COR-L47 (cell line): ENCODE data around the gene TENM4.

Experiments
- DNase-seq: peaks from one replicate; lab custom pipeline; 2025; lab: John Stamatoyannopoulos, UW

The TENM4 gene

DNA sequence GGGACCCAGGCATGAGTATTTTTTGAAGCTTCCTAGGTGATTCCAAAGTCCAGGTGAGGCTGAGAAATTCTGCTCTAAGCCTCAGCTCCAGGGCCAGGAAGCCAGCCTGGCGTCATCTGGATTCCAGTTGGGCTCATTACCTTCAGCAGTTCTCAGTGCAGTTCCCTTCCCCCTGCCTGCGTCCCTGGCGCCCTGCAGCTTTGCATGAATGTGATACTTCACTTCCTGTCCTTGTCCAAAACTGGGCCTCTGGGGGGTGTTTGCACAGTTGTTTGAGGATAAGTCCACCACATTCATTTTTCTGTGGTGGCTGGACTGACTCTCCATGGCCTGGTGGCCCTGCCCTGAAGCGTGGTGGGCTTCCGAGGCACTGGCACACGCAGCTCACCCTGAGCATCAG, 98.1 kb downstream of the TENM4 start:
- peak; percentile 34 for DNase-seq

DNA sequence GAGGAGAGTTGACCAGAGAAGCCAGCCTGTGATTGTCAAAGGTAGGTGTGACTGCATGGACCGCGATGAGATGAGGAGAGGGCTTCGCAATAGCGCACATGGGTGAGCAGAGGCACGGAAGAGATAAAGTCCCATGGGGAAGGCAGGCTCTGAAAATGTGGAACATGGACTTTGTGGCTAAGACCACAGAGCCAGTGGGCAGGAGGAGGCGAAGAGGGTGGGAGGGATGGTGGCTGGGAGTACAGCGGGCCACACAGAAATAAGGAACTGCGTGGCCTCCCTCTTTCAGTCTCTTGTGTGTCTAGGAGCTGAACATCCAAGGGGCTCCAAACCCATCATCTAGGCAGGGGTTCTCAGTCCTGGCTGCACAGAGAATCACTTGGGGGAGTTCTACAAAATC, 98.6 kb downstream of the TENM4 start:
- DNase-seq: no peak

DNA sequence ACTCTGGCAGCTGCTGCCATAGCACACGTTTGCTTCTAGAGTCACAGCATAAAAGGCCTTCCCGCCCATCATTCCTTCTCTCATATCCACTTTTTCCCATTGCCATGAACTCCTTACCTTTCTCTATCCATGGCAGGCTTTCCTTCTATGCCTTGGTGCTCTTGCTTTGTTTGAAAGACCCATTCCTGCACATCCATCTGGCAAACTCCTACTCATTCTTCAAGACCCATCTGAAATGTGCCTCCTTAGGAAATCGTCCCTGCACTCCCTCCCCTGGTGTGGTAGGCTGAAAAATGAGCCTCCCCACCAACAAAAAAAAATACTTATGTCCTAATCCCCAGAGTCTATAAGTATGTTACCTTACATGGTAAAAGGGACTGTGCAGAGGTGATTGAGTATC, 100.3 kb downstream of the TENM4 start:
- DNase-seq: no peak

DNA sequence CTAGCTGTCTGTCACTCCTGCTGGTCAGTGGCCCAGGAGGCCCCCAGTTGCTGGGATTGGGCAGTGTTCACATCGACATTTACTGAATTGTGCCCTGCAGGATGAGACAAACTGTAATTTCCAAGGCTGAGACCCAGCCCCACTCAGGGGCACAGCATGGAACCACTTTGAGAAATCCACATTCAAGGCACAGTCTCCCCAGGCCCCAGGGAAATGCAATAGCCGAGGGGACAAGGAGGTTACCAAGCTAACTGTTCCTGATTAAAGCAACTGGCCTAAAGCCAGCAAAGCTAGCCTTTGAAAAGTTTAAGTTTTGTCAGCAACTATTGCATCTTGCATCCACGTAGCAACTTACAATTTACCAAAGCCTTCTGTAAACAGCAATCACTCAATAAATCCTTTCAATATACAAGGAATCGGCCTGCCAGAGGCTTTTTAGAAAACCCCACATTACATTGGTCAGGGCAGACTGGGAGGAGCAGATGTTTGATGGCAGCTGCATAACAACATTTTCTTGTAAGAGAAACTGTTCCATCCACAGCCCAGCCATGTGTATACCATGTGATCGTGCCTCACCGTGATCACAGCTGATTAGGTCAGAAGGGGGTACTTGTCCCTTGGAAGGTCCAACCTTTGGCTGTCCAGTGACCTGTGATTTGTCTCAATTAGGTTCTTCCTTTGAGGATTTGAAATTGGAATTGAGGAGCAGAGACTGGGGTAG, 103.9 kb downstream of the TENM4 start:
- DNase-seq: no peak

DNA sequence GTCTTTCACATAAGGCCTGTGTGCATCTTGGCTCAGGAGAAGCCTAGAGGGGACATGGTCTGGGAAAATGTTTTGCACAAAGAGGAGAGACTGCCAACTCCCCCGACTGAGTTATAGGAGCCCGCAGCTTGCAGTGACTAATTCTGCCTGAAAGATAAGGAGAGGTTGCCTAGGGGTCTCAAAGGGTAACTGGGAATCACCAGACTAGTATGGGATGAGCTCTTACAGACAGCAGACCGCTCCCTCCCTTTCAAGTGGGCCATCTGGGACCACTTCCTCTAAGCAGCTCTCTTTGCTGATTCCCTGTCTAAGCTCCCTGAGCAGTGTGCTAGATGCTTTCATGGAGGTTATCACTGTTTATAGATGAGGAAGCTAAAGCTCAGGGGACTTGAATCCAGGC, 105.1 kb downstream of the TENM4 start:
- DNase-seq: no peak

DNA sequence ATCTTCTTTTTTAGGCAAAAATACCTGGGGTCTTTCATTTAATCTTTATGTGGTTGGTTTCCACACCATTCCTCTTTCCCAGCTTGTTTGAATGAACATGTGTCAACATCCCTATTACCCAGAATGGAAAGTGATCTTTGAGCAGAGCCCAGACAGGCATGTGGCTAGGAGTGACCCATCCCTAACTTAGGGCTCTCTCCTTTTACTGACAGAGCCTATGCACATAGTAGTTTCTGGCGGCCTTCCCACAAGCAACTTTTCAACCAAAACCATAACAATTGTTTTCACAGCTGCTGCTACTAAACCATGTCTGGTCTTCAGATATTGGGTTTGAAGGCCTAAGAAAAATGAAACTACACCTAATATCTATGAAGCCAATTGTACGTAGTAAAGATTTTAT, 107.5 kb downstream of the TENM4 start:
- DNase-seq: no peak

DNA sequence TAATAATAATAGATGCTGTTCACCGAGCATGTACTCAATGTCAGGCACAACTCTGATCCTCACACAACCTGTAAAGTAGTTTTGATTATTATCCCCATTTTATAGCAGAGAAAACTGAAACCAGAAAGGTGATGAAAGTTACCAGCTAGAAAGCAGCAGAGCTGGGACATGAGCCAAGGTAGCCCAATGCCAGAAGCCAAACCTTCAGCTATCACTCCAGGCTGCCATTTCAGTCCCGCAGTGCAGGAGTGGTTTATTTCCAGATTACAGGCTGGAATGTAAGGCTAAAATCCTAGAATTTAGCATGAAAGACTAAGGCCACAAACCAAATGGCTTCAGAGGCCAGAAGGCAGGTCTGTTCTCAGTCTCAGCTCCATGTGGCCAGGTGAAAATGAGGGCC, 108.8 kb downstream of the TENM4 start:
- DNase-seq: no peak

DNA sequence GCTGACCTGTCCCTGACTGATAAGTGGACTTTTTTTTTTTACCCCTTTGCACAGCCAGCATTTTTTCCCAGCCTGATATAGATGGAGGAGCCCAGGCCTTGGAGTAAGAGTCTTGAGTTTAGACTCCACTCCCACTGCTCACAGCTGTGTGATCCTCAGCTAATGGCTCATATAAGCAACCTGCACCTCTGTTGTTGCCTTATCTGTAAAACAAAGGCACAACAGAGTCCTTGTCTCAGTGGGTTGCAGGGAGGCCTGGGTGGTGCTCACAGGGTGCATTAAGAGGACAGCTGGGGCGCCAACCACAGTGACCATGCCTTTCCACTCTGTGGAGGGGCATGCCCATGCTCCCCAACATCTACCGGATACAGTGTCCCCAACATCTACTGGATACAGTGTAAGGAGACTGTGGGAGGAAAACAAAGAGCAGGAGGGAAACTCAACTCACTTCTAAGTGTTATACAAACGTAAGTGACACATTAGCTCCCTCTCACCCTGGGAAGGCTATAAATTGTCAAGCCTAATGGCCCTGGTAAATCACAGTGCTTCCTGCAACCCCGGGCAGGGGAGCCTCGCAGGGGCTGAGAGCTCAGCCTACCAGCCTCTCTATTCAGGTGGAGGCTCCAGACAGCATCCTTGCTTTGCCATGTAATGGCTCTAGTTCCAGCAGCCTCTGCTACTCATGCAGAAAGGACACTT, 109.5 kb downstream of the TENM4 start:
- no peak for DNase-seq

DNA sequence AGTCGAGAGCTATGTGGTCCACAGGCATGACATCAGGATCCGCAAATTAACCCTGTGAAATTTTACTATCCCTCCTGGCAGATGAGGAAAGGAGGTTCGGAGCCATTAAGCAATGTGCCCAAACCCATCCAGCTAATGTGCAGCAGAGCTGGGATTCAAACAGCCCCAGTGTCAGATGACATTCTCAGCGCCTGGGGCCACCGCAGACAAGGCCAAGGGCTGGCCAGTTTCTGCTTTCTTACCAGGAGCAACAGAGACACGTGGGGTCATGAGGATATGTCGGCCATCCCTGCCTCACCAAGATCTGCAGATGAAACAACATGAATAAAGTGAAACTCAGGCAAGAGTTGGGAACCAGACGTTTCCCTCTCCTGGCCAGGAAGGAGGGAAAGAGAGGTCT, 110.2 kb downstream of the TENM4 start:
- DNase-seq: no peak

DNA sequence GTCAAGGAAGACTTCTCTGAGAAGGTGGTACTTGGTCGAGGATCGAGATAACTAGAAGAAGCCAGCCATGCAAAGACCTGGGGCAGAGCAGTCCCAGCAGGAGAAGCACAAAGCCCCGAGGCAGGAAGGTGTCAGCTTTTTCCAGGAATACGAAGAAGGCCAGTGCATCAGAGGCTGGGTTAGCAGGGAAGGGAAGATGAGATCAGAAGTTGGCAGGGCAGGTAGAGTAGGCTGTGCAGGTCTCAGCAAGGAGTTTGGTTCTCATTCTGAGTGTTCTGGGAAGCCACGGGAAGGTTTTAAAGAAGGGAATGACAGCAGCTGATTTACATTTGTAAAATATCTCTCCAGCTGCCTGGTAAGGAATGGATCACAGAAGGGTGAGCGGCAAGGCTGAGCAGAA, 111.3 kb downstream of the TENM4 start:
- no peak for DNase-seq

DNA sequence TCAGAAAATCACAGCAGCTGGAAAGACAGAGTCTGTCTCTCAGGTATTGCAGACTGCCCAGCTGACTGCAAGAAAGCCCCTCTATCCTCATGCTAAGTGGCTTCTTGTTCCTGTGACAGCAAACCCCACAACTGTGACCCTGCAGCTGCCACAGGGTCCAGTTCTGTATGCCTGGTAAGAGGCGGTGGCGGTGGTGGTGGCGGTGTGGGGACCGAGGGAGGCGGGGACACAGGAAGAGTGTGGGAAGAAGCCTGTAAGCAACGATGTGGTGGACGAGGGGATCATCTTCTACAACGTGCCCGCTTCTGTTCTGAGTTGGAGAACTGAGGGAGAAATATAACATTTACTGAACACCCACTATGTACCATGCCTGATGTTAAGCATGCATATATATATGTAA, 112.4 kb downstream of the TENM4 start:
- no peak for DNase-seq

DNA sequence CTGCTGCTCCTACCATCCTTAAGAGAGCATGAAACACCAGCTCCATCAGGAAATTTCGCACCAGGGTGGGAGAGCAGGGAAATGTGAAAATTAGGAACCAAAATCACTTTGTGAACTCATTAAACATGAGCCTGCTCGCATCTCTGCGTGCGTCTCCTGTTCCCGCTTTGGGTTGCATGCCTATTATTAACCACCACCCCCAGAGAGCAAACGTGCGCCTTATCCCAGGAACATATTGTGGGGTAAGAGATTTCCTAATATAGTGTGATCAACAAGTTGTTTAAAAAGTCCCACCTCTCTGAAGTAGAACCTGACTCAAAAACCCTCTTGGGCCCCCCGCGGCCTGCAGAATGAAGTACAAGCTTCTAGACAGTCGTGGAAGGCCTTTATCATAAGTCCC, 115.0 kb downstream of the TENM4 start:
- DNase-seq: no peak

DNA sequence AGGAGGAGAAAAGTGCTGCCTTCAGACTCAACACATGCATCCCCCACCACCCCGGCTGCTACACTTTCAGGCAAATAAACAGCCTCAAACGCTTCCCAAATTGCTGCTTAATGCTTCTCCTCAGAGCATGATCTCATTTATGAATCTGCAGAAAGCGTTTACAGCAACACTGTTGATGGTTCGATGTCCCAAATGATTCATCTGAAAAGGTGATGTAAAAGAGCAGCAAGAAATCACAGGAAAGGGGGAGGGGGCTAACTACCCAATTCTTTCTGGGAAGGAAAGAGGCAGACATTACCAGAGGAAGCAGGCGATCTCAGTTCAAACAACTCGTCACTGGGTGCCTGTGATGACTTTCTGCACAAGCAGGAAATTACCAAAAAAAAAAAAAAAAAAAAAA, 119.6 kb downstream of the TENM4 start:
- no peak for DNase-seq

DNA sequence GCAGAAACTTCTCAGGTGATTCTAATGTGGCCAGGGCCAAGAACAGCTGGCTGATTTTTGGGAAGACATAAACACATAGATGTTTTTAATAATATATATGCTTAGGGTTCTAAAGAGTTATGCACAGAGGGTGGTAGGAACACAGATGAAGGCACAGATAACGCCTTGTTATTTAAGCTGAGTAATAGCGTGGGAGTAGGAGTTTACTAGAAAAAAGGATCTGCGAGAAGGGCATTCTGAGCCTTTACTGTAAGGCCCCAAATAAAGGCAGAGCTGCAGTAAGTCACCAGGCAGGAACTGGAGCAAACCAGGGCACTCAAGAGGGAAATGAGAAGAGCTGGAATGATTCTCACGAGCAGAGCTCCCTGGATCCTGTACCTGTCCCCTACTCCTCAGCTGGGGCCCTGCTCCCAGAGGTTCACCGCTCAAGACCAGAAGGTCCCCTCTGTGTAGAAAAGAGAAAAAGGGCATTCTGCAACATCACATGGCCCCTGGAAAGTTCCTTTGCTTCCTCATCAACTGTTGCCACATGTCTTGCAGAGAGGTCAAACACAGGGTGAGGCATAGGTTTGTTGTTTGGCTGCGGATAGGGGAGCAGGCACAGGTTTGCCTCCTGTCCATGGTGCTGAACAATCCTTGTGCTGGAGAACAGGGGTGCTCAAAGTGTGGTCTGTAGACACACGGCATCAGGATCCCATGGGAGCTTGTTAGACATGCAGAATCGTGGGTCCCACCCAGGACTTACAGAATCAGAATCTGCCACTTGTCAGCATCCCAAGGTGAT, 125.7 kb downstream of the TENM4 start:
- no peak for DNase-seq

DNA sequence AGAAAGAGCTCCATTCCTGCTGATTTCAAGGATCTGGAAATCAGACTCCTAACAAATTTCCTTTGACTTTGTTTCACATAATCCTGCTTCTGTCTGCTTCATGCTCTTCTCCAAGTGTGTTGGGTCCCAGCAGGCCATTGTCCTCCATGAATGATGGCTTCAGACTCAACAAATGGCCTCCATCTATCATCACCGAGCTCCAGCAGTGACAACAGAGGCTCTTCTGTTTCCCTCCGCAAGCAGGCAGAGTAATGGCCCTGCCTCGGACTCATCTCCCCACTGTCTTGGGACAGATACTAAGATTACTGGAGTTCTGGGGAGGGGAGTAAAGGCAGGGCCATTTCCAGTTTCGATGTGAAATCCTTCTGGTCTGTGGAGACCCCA, 127.3 kb downstream of the TENM4 start:
- no peak for DNase-seq

DNA sequence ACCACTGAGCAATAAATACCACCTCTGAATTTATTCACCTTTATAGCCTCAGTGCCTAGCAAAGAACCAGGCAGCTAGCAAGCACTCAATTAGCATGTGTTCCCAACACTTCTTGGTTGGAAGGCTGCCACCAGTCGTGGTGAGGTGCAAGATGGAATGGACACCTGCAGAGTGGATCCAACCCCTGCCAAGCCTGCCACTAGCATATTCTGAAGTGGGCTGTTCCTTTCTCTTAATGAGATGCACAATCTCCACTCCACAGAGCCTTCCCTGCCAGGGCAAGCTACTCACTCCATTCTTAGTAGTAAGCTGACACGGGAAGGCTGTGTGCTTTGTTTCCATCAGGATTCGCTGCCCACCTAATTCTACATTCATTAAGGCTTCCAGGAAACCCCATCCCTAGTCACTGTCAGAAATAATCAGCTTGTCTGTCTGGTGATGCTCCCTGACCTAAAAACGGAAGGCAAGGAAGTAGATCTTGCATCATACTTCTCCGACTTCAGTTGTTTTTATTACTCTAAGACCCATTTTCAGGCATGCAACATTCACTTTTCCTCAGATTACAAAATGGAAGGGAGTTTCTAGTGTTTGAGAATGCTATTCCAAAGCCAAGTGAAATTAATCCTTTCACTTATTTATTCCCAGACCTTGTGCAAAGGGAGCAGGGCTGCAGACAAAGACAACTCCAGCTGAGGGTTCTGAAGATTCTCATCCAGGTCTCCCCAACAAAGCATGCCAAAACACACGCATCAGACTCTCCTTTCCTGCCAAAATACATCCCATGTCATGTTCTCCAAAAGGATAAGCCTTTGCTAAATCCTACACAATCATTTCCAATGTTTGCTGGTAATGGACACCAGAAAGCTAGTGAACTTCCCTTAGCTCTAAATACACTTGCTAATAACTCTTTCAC, 128.0 kb downstream of the TENM4 start:
- peak; percentile 85 for DNase-seq

DNA sequence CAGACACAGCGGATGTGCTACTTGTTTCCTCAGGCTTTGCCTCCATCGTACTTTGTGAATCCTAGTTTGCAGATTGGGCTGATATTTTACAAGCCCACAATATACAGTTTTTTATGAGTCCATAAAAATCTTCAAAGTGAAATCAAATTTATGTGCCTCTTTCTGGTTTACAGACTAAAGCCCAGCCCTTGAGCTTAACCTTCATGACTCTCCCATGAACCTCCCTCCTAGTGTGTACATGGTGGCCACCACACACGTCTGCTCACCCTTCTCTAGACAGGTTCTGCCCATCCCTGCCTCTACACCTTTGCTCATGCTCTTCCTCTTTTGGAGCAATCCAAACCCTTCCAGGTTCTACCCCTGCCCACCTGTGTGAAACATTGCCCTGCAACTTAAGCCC, 129.4 kb downstream of the TENM4 start:
- DNase-seq: no peak

DNA sequence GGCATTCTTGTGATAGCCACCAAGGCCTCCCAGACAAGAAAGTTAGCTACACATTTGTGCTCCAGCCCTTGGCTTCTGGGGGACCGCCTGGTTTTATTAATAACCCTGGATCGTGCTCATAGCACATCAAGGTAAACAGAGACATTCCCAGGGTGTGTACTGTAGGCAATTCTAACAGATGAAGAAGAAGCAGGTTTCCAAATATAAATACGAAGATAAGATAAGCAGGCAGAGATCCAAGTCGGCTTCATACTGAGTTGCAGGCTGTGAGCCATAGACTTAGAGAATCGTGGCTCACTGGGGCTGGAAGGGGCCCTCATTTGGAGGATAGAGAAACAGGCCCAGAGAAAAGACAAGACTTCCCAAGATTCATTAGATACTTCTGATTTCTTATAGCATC, 131.4 kb downstream of the TENM4 start:
- no peak for DNase-seq

DNA sequence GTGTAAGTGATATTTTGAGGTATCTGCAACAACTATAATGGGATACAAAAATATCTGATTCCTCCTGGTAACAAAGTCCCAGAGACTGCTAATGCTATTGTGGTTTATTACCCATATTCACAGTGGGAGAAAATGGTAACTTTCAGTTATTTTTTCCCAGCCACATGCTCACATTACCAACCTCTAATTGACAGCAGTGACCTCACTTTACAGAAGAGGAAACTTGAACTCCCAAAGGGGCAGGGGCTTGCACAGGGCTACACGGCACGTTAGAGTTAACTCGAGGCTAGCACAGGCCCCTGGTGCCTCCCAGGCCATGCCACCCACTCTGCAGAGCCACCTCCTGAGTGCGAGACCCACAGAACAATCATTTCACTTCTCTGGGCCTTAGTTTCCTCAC, 132.4 kb downstream of the TENM4 start:
- DNase-seq: no peak

DNA sequence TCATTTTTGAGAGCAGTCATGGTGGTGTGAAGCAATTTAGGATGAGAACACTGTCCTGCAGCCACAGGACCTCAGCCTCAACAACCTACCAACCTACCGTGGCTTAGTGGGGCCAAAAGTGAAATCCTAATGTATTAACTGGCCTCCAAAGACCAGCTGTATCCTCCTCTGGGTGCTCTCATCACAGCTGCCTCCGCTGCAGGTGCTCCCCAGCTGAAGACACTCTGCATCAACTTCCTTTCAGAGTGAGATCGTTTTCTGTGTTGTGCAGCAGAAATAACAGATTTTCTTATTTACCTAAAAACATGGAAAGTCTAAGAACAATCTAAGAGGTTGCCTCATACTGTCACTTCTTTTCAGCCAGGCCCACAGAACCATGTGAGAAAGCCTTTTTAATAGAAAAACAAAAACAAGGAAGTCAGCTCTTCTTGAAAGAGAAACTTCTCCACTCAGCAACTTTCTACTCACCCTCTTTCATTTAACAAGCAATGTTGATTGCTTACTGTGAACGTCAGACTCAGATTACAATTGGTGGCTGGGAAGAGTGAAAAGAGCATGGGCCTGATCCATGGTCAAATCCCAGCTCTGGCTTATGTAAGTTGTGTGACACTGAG, 136.1 kb downstream of the TENM4 start:
- no peak for DNase-seq

DNA sequence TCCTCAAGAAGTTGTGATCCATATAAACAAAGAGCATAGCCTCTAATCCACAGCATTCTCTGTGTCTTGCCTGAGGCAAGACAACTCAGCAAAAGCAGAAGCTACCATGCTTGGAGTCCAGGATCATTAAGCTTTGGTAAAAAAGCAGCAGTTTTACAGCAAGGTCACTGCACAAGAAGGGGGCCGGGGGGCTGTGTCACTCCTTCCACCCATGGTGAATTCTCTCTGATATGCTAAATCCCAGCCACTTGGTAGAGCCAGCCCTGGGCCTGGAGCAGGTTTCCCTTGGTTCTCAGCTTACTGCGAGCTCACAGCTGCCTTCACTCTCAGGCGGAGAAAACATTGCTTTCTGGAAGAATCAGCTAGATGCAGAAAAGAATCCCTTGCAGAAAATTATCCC, 144.7 kb downstream of the TENM4 start:
- DNase-seq: no peak
